H9 (cell line): ENCODE results near the gene B9D1. TPM values are rescaled to one million over a fixed set of nuclear protein-coding genes. Genes with fewer than 3 reads are reported as not detected.

Experiments
- DNase-seq: peaks from one replicate; pipeline ENCODE4 v3.0.0-alpha.2; 2017
- H2AFZ ChIP-seq: one replicate; pipeline ENCODE4 v1.6.1; 2013; ENCODE audit warnings: mild to moderate bottlenecking, low read length, control low read depth, moderate library complexity
- H2AK5ac ChIP-seq: 2 replicates; pipeline ENCODE4 v1.6.1; 2013; ENCODE audit warnings: low read length, control low read depth, mixed read lengths; ENCODE audit not compliant: insufficient read length
- H2BK120ac ChIP-seq: one replicate; pipeline ENCODE4 v1.6.1; 2013; ENCODE audit warnings: low read depth, mild to moderate bottlenecking, low read length, control low read depth, inconsistent platforms; ENCODE audit not compliant: poor library complexity, severe bottlenecking
- H2BK12ac ChIP-seq: 2 replicates; pipeline ENCODE4 v1.6.1; 2013; ENCODE audit warnings: low read length, control low read depth, mixed read lengths, low read depth; ENCODE audit not compliant: insufficient read length
- H2BK15ac ChIP-seq: 2 replicates; pipeline ENCODE4 v1.6.1; 2013; ENCODE audit warnings: low read depth, low read length, control low read depth
- H2BK20ac ChIP-seq: one replicate; pipeline ENCODE4 v1.6.1; 2013; ENCODE audit warnings: low read depth, mild to moderate bottlenecking, low read length, control low read depth, inconsistent platforms; ENCODE audit not compliant: poor library complexity, severe bottlenecking
- H2BK5ac ChIP-seq: 2 replicates; pipeline ENCODE4 v1.6.1; 2013; ENCODE audit warnings: low read length, control low read depth, mixed read lengths; ENCODE audit not compliant: insufficient read length
- H3K14ac ChIP-seq: 2 replicates; pipeline ENCODE4 v1.6.1; 2013; ENCODE audit warnings: low read length, control low read depth; ENCODE audit not compliant: insufficient read depth
- H3K18ac ChIP-seq: 2 replicates; pipeline ENCODE4 v1.6.1; 2013; ENCODE audit warnings: low read depth, mild to moderate bottlenecking, mixed read lengths, low read length, control low read depth; ENCODE audit not compliant: insufficient read length
- H3K23ac ChIP-seq: 2 replicates; pipeline ENCODE4 v1.6.1; 2013; ENCODE audit warnings: low read length, control low read depth, mixed read lengths, low read depth; ENCODE audit not compliant: insufficient read length
- H3K23me2 ChIP-seq: 2 replicates; pipeline ENCODE4 v1.6.1; 2013; ENCODE audit warnings: low read depth, mild to moderate bottlenecking, mixed read lengths, low read length, control low read depth; ENCODE audit not compliant: insufficient read length, poor library complexity, severe bottlenecking
- H3K27ac ChIP-seq: 2 replicates; pipeline ENCODE4 v1.5.1; 2013; ENCODE audit warnings: low read length, control low read depth, mixed read lengths, low read depth; ENCODE audit not compliant: insufficient read length
- H3K27me3 ChIP-seq: 2 replicates; pipeline ENCODE4 v1.6.1; 2013; ENCODE audit warnings: low read length, control low read depth, inconsistent platforms; ENCODE audit not compliant: insufficient read depth
- H3K4ac ChIP-seq: 2 replicates; pipeline ENCODE4 v1.6.1; 2013; ENCODE audit warnings: low read depth, mild to moderate bottlenecking, control low read depth, inconsistent platforms, low read length, moderate library complexity
- H3K4me1 ChIP-seq: 2 replicates; pipeline ENCODE4 v1.6.1; 2013; ENCODE audit warnings: low read length, control low read depth, inconsistent platforms; ENCODE audit not compliant: insufficient read depth
- H3K4me2 ChIP-seq: 2 replicates; pipeline ENCODE4 v1.6.1; 2013; ENCODE audit warnings: low read length, control low read depth, mixed read lengths; ENCODE audit not compliant: insufficient read length, insufficient read depth
- H3K56ac ChIP-seq: 2 replicates; pipeline ENCODE4 v1.6.1; 2013; ENCODE audit warnings: low read depth, mild to moderate bottlenecking, mixed read lengths, low read length, control low read depth; ENCODE audit not compliant: insufficient read length
- H3K79me1 ChIP-seq: 2 replicates; pipeline ENCODE4 v1.6.1; 2013; ENCODE audit warnings: low read depth, mild to moderate bottlenecking, moderate library complexity, low read length, control low read depth, inconsistent platforms; ENCODE audit not compliant: insufficient read depth, poor library complexity, severe bottlenecking
- H3K79me2 ChIP-seq: 2 replicates; pipeline ENCODE4 v1.6.1; 2013; ENCODE audit warnings: low read length, control low read depth, inconsistent platforms; ENCODE audit not compliant: insufficient read depth
- H3K9ac ChIP-seq: 2 replicates; pipeline ENCODE4 v1.6.1; 2013; ENCODE audit warnings: low read length, control low read depth, mixed read lengths; ENCODE audit not compliant: insufficient read length; ENCODE audit errors: extremely low read depth
- H3K9me3 ChIP-seq: one replicate; pipeline ENCODE4 v1.6.1; 2013; ENCODE audit warnings: low read depth, low read length, inconsistent platforms; ENCODE audit not compliant: control insufficient read depth
- H3T11ph ChIP-seq: one replicate; pipeline ENCODE4 v1.6.1; 2013; ENCODE audit warnings: mild to moderate bottlenecking, low read length, control low read depth, inconsistent platforms
- H4K20me1 ChIP-seq: one replicate; pipeline ENCODE4 v1.6.1; 2013; ENCODE audit not compliant: control insufficient read depth, insufficient read length, insufficient read depth
- H4K5ac ChIP-seq: 2 replicates; pipeline ENCODE4 v1.6.1; 2013; ENCODE audit warnings: low read depth, mild to moderate bottlenecking, mixed read lengths, low read length, control low read depth; ENCODE audit not compliant: insufficient read length
- H4K8ac ChIP-seq: replicated peaks from 2 replicates; pipeline ENCODE4 v1.6.1; 2013; ENCODE audit warnings: low read length, control low read depth, mixed read lengths, low read depth; ENCODE audit not compliant: insufficient read length
- H4K91ac ChIP-seq: 2 replicates; pipeline ENCODE4 v1.6.1; 2013; ENCODE audit warnings: low read depth, mild to moderate bottlenecking, moderate library complexity, mixed read lengths, low read length, control low read depth; ENCODE audit not compliant: insufficient read length
- H3K27ac Mint-ChIP-seq, 3 experiments: 2 replicates in 2 of 3; 3 replicates in 1 of 3; pipeline ENCODE4 v1.8.0; 2020 to 2021; ENCODE audit warnings: mixed read lengths in 3 of 3, mild to moderate bottlenecking in 1 of 3, moderate library complexity in 1 of 3
- H3K27me3 Mint-ChIP-seq: 2 replicates; pipeline ENCODE4 v1.8.0; 2021; ENCODE audit warnings: low read depth, mild to moderate bottlenecking, moderate library complexity, mixed read lengths
- H3K36me3 Mint-ChIP-seq, 3 experiments: 2 replicates in 2 of 3; 3 replicates in 1 of 3; pipeline ENCODE4 v1.8.0; 2020 to 2021; ENCODE audit warnings: low read depth in 3 of 3, mixed read lengths in 3 of 3; ENCODE audit not compliant: insufficient read depth in 1 of 3
- H3K4me1 Mint-ChIP-seq, 2 experiments: 2 replicates each; pipeline ENCODE4 v1.8.0; 2020; ENCODE audit warnings: mixed read lengths in 2 of 2
- H3K4me3 Mint-ChIP-seq, 2 experiments: 2 replicates in 1 of 2; 3 replicates in 1 of 2; pipeline ENCODE4 v1.8.0; 2020 to 2021; ENCODE audit warnings: mild to moderate bottlenecking in 2 of 2, mixed read lengths in 2 of 2, moderate library complexity in 1 of 2
- H3K9me3 Mint-ChIP-seq, 2 experiments: 2 replicates in 1 of 2; 3 replicates in 1 of 2; pipeline ENCODE4 v1.8.0; 2020; ENCODE audit warnings: mild to moderate bottlenecking in 2 of 2, mixed read lengths in 2 of 2, moderate library complexity in 1 of 2
- WGBS: extraction: QIAGEN DNeasy Blood & Tissue Kit; methylation state at CpG from one replicate; pipeline ENCODE4 v1.1.7; 2013; ENCODE audit warnings: missing lambda C conversion rate, low lambda C conversion rate, mixed read lengths; ENCODE audit not compliant: insufficient read length; ENCODE audit errors: extremely low coverage; 5-methylcytosine and 5-hydroxymethylcytosine counted together
- total RNA-seq: library from RNA; stranded (reverse); gene quantifications from 2 replicates; pipeline ENCODE4 v1.2.1, GENCODE V29; 2021
- TF ChIP-seq, protein P1 (sequence below): fragments of 200-600 bp; sonication (generic); conservative IDR thresholded peaks from 3 replicates; pipeline ENCODE4 v1.8.0; 2021; ENCODE audit warnings: antibody characterized with exemption, mild to moderate bottlenecking

B9D1 gene
- total RNA-seq, 1 experiment from 2014 or later = 30.4 TPM

DNA sequence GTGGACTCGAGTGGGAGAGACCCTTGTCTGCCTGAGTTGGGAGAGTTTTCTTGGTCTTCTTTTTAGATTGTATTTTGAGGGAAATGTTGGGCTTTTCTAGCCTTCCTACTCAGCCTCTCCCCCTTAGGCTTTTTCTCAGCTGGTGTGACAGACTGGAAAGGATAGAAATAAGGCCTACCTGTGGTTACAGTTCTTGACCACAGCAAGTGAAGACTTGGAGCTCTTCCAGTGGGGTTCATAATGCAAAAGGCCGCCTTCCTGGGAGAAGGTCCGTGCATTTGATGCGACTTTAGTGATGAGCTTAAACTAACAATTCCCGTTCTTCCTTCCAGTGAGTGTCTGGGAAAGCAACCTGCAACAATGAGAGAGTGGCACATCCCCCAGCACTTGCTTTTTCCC is 56.8 kb downstream of the B9D1 start:
- H3K36me3 Mint-ChIP-seq = peaks cover 0 to 25% (median 6%) of the 10 kb centered on the region in 3 experiments; a peak in 4 of 7 replicates
- no peak overlapping the region for H3T11ph ChIP-seq
- no peaks in the 10 kb centered on the region for H3K23me2 ChIP-seq
- no peak for DNase-seq
- H3K9me3 Mint-ChIP-seq = no peaks in the 10 kb centered on the region
- H3K9ac ChIP-seq = no peak overlapping the region
- WGBS = no CpG with 5 or more reads among the region's 5 CpGs
- no peak overlapping the region for H2BK12ac ChIP-seq
- no peaks in the 10 kb centered on the region for H3K27me3 Mint-ChIP-seq
- H2AK5ac ChIP-seq = no peak overlapping the region
- H3K79me2 ChIP-seq = no peaks in the 10 kb centered on the region; the same call in 1 of the 2 replicates
- no peak overlapping the region for H4K91ac ChIP-seq
- no peak overlapping the region for H2BK20ac ChIP-seq
- no peaks in the 10 kb centered on the region for H3K9me3 ChIP-seq
- H2AFZ ChIP-seq = no peak overlapping the region
- peaks cover 7 to 8% of the 10 kb centered on the region in 2 experiments for H3K4me1 Mint-ChIP-seq
- no peak overlapping the region for H2BK15ac ChIP-seq
- no peak overlapping the region for H3K56ac ChIP-seq
- no peak overlapping the region for H3K27ac ChIP-seq
- H3K18ac ChIP-seq = no peak overlapping the region
- H4K20me1 ChIP-seq = peaks cover 2% of the 10 kb centered on the region
- peak overlapping the region in 1 of 3 experiments; percentile 35; a peak in 3 of 7 replicates for H3K27ac Mint-ChIP-seq
- H2BK120ac ChIP-seq = no peak overlapping the region
- H3K4me2 ChIP-seq = no peak overlapping the region
- H4K8ac ChIP-seq = no peak overlapping the region
- no peaks in the 10 kb centered on the region; the same call in 1 of the 2 replicates for H3K4me1 ChIP-seq
- H4K5ac ChIP-seq = no peak overlapping the region
- no peak overlapping the region for H3K4me3 Mint-ChIP-seq
- no peak overlapping the region for H3K4ac ChIP-seq
- H2BK5ac ChIP-seq = no peak overlapping the region
- H3K79me1 ChIP-seq = no peaks in the 10 kb centered on the region
- no peak overlapping the region for H3K23ac ChIP-seq
- TF ChIP-seq, protein P1, sequence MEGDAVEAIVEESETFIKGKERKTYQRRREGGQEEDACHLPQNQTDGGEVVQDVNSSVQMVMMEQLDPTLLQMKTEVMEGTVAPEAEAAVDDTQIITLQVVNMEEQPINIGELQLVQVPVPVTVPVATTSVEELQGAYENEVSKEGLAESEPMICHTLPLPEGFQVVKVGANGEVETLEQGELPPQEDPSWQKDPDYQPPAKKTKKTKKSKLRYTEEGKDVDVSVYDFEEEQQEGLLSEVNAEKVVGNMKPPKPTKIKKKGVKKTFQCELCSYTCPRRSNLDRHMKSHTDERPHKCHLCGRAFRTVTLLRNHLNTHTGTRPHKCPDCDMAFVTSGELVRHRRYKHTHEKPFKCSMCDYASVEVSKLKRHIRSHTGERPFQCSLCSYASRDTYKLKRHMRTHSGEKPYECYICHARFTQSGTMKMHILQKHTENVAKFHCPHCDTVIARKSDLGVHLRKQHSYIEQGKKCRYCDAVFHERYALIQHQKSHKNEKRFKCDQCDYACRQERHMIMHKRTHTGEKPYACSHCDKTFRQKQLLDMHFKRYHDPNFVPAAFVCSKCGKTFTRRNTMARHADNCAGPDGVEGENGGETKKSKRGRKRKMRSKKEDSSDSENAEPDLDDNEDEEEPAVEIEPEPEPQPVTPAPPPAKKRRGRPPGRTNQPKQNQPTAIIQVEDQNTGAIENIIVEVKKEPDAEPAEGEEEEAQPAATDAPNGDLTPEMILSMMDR = no peak
- H3K27me3 ChIP-seq = no peaks in the 10 kb centered on the region
- no peak overlapping the region for H3K14ac ChIP-seq
